22Rv1 (cell line): ENCODE data around the gene DRAXIN.

Experiments
- H3K27ac ChIP-seq: fragments of 450-650 bp; 2 replicates; pipeline ENCODE4 v1.5.1; 2017
- ZFX ChIP-seq: fragments of 450-650 bp; IDR thresholded peaks from 2 replicates; pipeline ENCODE4 v1.6.1; 2017; ENCODE audit warnings: antibody characterized with exemption, borderline replicate concordance
- TF ChIP-seq, protein P1 (sequence below): fragments of 450-650 bp; IDR thresholded peaks from 2 replicates; pipeline ENCODE4 v1.5.1; 2017; ENCODE audit warnings: mild to moderate bottlenecking

Gene DRAXIN

DNA sequence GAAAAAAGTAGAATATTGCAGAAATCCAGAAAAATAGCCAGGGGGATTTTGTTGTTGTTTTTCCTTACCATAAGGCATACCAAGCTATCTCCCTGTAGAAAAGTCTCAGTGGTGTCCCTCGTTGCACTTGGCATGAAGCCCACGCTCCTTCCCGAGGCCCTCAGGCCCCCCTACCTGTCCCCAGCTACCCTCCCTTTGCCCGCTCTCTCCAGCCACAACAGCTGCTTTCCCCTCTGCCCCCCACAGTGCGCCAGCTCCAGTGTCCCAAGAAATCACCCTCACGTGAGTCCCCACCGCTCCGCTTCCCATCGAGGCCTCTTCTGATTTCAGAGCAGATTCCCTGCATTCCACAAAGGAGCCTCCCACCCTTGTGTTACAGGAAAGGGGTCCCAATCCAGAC is 52.8 kb downstream of the DRAXIN start:
- TF ChIP-seq ZFX = no peak
- TF ChIP-seq, protein P1, sequence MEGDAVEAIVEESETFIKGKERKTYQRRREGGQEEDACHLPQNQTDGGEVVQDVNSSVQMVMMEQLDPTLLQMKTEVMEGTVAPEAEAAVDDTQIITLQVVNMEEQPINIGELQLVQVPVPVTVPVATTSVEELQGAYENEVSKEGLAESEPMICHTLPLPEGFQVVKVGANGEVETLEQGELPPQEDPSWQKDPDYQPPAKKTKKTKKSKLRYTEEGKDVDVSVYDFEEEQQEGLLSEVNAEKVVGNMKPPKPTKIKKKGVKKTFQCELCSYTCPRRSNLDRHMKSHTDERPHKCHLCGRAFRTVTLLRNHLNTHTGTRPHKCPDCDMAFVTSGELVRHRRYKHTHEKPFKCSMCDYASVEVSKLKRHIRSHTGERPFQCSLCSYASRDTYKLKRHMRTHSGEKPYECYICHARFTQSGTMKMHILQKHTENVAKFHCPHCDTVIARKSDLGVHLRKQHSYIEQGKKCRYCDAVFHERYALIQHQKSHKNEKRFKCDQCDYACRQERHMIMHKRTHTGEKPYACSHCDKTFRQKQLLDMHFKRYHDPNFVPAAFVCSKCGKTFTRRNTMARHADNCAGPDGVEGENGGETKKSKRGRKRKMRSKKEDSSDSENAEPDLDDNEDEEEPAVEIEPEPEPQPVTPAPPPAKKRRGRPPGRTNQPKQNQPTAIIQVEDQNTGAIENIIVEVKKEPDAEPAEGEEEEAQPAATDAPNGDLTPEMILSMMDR = no peak
- H3K27ac ChIP-seq = no peak overlapping the region

DNA sequence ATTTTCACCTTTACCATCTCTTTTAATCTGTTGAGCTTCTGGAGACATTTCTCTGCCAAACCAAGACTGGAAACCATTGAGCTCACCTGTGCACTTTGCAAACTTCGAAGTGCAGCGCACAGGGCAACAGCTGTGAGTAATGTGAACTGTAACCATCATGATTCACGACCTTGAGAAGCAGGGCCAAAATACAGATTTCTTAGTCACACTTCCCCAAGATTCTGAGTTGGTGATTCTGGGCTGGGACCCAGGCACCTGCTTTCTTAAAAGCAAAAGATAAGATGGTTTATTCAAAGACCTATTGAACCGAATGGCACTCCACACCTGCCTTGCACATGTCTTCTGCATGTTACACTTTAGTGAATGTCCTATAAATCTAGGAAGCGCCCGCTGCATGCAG is 54.6 kb downstream of the DRAXIN start:
- TF ChIP-seq, protein P1 = no peak
- no peak for TF ChIP-seq ZFX
- H3K27ac ChIP-seq = no peak overlapping the region

DNA sequence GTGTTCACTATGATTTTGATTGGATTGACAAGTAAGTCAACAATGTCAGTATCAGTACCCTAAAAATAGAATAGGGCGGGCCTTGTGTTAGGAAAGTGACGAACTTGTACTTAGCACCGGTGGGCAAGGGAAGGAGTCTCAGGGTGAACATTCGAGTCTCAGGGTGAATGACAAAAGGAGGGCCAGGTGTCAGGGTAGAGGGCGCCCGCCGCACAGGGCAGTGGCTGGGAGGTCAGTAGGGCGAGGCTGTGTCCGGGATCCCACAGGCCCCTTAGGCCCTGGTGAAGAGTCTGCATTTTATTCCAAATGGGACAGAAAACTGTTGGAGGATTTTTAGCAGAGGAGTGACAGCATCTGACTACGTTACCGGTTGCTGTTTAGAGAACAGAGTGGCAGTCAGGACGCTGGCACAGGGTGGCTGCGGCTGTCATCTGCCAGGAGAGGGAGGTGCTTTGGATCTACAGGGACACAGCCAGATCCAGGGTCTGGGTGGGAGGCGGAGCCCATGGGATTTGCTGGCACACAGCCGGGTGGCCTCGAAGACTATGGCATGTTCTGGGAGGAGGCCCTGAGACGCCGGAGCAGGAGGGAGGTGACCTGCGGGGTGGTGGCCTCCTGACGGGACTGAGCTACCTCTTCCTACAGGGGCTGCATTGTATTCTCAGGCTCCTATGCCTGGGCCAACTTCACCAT is 55.4 kb downstream of the DRAXIN start:
- no peak for TF ChIP-seq ZFX
- TF ChIP-seq, protein P1 = no peak
- no peak overlapping the region for H3K27ac ChIP-seq

DNA sequence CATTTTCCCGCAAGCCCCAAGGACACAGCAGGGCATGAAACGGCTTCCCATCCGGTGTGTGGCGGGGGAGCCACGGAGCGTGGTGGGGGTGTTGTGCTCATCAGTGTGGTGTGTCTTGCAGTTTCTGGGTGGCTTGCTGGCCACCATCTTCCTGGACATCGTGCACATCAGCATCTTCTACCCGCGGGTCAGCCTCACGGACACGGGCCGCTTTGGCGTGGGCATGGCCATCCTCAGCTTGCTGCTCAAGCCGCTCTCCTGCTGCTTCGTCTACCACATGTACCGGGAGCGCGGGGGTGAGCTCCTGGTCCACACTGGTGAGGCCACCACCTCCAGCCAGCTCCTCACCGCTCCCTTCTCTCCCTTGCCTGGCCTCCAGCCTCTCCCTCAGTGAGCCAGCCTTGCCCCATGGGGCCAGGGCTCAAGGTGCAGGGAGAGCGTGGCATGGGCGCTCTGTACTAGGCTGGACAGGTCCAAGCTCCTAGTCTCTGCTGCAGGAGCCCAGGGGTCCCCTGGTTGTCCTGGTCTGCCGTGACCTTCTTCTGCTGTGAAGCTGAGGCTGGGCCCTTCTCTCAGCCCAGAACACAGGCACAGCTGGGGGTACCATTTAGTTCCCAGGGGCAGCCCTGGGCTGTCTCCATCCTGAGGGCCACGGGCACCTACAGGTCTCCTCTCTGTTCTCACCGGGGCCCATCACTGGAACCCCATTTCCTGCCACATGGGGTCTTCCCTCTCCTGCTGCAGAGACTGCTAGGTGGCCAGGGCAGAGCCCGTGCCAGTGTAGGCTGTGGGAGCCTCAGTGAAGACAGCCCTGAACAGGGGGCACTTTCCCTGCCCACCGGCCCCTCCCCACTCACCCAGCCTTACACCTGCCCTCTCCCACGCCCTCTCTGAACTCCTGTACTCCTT is 57.0 kb downstream of the DRAXIN start:
- TF ChIP-seq, protein P1 = no peak
- no peak for TF ChIP-seq ZFX
- no peak overlapping the region for H3K27ac ChIP-seq

DNA sequence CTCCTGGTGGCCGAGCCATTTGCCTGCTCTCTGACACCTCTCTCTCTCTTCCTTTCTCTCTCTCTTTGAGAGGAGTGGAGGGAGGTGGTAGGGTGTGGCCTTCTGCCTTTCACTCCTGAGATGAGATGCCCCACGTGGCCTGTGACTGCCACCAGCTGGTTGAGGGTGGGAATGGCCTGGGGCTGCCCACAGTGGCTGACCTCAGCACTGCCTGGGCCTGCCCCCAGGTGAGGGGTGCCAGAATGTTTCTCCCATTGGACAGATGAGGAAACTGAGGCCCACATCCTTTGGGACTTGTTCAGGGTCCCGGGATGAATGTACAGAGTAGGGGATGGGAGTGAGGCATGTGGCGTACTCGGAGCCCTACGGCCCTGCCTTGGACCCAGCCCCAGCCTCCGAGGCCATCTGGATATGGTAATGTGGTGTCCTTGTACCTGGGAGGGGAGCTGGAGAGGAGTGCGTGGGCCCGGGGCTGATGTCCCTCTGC is 57.7 kb downstream of the DRAXIN start:
- no peak overlapping the region for H3K27ac ChIP-seq
- TF ChIP-seq, protein P1 = peak; percentile 21
- no peak for TF ChIP-seq ZFX

DNA sequence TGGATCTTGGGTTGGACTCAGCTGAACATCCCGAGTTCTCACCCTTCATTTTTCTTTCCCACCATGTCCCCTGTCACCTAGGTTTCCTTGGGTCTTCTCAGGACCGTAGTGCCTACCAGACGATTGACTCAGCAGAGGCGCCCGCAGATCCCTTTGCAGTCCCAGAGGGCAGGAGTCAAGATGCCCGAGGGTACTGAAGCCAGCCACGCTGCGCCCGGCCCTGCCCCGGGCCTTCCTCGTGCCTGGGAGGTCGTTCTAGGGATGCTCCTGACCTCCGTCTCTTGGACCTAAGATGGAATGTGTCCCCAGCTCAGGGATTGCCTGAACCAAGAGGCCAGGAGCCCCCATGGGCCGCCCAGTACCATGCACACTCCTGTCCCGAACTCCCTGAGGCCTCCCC is 58.5 kb downstream of the DRAXIN start:
- no peak overlapping the region for H3K27ac ChIP-seq
- TF ChIP-seq, protein P1 = no peak
- TF ChIP-seq ZFX = no peak

DNA sequence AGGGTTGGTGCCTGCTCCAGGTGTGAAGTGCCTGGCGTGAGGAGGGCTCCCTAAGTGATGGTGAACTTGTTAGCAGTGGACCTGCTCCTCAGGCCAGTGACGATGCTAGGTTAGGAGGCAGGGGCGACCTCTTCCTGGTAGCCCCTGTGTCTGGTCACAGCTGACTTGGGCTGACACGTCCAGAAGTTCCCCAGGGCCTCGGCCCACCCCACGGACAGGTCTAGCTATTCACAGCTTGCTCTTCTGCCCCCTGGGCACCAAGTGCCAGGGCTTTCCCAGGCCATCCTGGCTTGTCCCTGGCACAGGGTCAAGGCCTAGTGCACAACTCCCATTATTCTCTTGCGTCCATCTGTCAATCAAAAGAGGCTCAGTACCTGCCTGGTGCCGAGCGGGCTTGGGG is 59.6 kb downstream of the DRAXIN start:
- TF ChIP-seq, protein P1 = no peak
- no peak for TF ChIP-seq ZFX
- no peak overlapping the region for H3K27ac ChIP-seq
